HG03159 (cell line): ENCODE results near the gene CFAP299.
"Not testable (repeated sequence)": the region's sequence is repeated elsewhere in the genome, so short reads cannot be mapped to it uniquely, and the experiment has no call there.

Source experiments
- ATAC-seq: cut with Tn5 transposase; IDR thresholded peaks from one replicate; pipeline ENCODE4 v1.9.1; 2021; ENCODE audit warnings: mild to moderate bottlenecking, moderate library complexity; ENCODE audit not compliant: unreplicated experiment

Gene CFAP299

GRCh38 chr4:80324171-80324570 lies 11.4 kb upstream of the CFAP299 start:
- ATAC-seq: no peak

- no peak for ATAC-seq
Measured at GRCh38 chr4:80331693-80332092, 3.8 kb upstream of the CFAP299 start.

- no peak for ATAC-seq
Measured at GRCh38 chr4:80333121-80333520, 2.4 kb upstream of the CFAP299 start.

GRCh38 chr4:80334568-80334967 lies 962 bp upstream of the CFAP299 start:
- ATAC-seq: no peak

GRCh38 chr4:80335226-80335553 lies 340 bp upstream of the CFAP299 start:
- ATAC-seq: no peak

GRCh38 chr4:80336582-80336981 lies 1.1 kb downstream of the CFAP299 start:
- ATAC-seq: no peak

GRCh38 chr4:80340036-80340435 lies 4.5 kb downstream of the CFAP299 start:
- ATAC-seq: no peak

- not testable (repeated sequence) for ATAC-seq
Measured at GRCh38 chr4:80342684-80343083, 7.2 kb downstream of the CFAP299 start.

GRCh38 chr4:80343887-80344286 lies 8.4 kb downstream of the CFAP299 start:
- ATAC-seq: no peak

- no peak for ATAC-seq
Measured at GRCh38 chr4:80360084-80360483, 24.6 kb downstream of the CFAP299 start.

GRCh38 chr4:80360900-80361299 lies 25.4 kb downstream of the CFAP299 start:
- ATAC-seq: no peak

- no peak for ATAC-seq
Measured at GRCh38 chr4:80361329-80361900, 25.9 kb downstream of the CFAP299 start.

GRCh38 chr4:80362578-80363181 lies 27.1 kb downstream of the CFAP299 start:
- no peak for ATAC-seq

GRCh38 chr4:80365928-80366327 lies 30.4 kb downstream of the CFAP299 start:
- peak; percentile 79 for ATAC-seq

GRCh38 chr4:80367737-80368136 lies 32.2 kb downstream of the CFAP299 start:
- no peak for ATAC-seq

GRCh38 chr4:80370635-80371034 lies 35.1 kb downstream of the CFAP299 start:
- no peak for ATAC-seq

- ATAC-seq: no peak
Measured at GRCh38 chr4:80371046-80371445, 35.5 kb downstream of the CFAP299 start.

GRCh38 chr4:80374180-80374579 lies 38.6 kb downstream of the CFAP299 start:
- ATAC-seq: no peak

GRCh38 chr4:80382090-80382832 lies 46.7 kb downstream of the CFAP299 start:
- ATAC-seq: no peak

GRCh38 chr4:80385397-80386280 lies 50.1 kb downstream of the CFAP299 start:
- no peak for ATAC-seq

- ATAC-seq: no peak
Measured at GRCh38 chr4:80386281-80386886, 50.9 kb downstream of the CFAP299 start.
